ENCODE measurements around the gene MTHFD2L.

Gene MTHFD2L

DNA sequence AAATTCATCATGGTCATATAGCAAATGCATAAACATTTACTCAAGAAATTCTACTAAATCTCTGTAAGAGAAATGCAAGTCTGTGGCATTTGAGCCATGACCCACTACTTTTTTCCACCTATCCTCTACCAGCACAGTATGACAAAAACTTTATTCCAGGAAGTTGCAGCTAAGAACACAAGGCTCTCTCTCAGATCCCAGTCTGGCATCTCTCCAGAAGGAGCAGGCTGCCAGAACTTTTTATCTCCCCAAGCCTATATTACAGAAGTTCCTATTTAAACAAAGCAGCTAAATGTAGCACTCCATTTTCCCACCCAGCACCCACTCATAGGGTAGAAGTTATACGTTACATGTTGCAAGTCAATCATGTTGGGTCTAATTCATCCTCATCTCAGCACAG lies 101.0 kb downstream of the MTHFD2L start:
- no peak for DNase-seq

DNA sequence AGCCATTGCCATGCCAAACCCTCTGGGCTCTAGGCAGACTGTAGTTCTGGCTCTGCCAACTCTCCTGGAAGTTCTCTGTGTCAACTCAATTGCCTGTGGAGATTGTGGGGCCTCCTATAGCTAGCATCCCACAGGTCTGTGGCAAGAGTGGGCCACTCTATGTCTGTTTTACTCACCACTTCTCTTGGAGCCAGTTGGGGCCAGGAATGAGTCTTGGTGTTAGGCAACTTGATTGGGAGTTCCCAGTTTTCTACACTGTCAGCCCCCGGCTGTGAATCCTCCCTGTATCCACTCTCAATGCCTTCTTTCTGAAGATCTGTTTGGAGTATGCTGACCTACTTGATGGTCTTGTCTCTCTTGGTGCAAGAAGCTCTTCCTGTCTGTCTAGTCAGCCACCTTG lies 102.1 kb downstream of the MTHFD2L start:
- no peak for DNase-seq

DNA sequence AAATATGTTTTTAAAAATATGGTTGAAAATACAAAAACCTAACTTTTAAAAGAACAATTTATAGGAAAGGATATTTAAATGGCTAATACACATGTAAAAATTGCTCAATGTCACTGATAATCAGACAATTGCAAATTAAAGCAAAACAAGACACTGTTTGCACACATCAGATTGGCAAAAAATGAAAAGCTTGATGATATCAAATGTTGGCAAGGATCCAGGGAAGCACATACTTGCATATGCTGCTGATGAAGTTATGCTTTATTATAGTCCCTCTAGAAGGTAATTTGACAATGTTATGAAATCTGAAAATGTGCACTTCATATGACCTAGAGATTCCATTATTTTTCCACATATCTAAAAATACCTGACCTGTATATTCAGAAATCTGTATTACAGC lies 104.6 kb downstream of the MTHFD2L start:
- no peak for DNase-seq

DNA sequence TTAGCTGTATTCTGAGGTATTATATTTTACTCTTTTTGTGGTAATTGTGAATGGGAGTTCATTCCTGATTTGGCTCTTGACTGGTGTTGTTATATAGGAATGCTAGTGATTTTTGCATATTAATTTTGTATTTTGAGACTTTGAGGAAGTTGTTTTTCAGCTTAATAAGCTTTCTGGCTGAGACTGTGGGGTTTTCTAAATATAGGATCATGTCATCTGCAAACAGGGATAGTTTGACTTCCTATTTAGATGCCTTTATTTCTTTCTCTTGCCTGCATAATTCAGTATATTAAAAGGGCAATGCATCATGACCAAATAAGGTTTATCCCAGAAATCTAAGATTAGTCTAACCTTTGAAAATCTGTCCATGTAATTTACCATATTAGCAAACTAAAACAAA lies 105.6 kb downstream of the MTHFD2L start:
- DNase-seq = no peak

DNA sequence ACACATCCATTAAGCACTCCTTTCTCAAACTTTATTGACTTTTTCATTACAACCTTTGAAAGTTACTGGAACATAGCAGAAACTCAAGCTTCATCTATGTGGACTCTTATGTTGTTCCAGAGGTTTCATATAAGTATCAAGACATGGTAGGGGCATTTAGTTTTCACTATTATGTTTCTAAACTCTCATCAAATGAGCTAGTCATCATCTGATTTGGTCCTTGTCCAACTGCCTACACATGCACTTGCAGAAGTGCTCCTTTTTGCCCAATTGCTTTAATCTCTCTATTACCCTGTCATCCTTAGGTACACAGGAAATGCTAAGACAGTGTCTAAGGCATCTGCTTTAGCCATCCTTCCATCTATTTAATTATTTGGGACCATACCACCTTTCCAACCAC lies 108.2 kb downstream of the MTHFD2L start:
- no peak for DNase-seq

DNA sequence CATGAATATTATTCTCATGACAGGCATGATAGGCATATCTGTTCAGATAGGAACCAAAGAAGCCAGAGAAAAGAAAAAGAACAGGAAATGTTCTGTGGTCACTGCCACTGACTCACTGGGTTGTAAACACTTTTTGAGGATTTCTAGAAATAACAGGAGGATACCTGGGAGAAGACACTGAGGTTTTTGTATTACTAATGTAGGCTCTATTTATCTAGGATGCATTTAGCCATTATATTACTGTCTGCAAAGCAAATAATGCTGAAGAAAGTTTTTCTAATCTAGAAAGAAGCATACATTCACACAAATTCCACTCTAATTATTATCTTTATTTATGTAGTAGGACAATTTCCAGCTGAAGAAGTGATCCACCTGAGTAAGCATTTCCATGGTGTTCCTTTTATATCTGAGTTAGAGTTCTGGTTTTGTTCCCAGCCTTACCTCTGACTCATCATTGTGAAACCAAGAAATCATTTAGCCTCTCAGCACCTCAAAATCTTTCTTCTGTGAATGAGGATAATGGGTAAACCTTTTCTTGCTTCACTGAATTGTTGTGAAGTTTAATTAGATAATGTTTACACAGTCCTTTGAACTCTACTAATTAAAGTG lies 110.2 kb downstream of the MTHFD2L start:
- no peak for DNase-seq

DNA sequence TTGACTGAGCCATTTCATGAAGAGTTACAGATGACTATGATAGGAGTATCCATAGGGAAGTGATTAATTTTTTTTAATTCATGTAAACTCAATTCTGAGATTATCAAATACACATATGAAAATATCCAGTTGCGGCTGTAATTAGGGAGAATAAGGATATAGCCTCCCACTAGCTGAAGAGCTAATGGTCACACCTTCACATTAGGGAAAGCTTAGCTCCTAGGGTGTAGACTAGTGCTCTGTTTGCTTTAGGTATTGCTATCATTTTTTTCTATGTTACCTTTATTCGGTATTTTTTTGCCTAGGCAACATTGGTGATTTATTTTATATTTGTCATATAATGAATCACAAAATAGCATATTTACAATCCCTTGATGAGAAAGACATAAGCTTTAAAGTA lies 110.7 kb downstream of the MTHFD2L start:
- no peak for DNase-seq

DNA sequence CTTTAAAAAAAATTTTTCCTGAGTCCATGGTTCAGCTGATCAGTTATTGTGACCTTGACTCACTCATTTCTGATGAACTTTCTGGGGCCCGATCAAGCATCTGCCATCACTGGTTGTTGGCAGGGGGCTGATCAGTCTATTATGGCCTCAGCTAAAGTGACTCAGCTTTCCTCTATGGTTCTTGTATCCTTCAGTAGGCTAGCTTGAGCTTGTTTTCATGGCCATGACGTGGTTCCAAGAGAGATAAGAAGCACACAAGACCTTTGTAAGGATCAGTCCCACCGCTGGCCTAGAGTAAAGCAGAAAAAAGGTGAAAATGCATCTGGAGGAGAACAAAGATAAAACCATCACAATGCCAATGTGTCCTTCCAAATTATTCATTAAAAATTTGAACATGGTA lies 120.6 kb downstream of the MTHFD2L start:
- DNase-seq = no peak

DNA sequence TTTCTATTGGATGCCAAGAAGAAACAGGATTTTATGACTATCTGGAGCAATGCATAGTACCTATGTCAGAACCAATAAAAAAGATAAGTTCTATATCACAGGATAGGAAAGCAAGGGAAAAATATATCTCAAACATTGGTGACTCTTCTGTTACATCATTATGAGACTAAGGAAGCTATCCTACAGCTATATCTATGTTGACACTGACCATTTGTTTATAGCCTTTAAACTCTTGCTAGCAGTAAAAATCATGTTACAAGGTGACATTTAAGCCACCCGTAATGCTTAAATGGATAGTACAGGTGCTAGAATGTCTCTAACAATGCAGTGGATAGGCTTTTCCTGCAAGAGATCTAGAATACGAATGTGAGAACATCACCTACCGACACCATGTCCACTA lies 121.8 kb downstream of the MTHFD2L start:
- no peak for DNase-seq

DNA sequence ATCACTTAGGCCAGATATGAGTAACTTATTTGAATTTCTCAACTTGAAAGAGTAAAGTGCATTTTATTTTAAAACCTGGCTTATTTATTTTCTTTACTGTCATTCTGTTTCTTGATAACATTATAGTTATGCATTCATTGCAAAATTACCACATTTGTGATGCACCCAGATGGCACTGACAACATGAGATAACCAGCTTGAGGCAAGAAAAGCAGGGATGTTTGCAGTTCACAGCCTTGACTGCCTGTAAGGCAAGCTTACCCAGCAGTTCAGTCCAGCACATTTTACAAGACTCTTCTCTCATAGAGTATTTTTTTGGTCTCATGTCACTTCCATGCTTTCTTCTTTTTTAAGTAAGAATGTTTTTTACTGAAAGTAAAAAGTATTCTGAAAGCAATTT lies 125.0 kb downstream of the MTHFD2L start:
- DNase-seq = no peak

DNA sequence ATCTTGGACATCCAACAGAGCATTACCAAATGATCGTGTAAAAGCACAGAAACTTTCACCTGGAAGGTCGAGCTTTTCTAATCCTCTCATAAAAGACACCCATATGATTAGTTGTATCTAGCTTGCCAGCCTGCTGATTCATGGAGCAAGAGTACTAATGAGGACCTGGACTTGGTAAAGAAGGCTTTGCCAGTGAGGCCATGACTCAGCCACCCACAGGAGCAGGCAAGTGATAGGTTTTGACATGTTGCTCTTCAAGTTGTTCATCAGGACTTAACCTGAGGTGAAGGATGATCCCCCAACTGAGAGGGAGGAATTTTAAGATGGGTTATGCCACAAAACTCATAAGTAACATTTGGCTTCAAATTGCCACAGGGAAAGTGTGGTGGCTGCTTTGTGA lies 125.7 kb downstream of the MTHFD2L start:
- DNase-seq = no peak

DNA sequence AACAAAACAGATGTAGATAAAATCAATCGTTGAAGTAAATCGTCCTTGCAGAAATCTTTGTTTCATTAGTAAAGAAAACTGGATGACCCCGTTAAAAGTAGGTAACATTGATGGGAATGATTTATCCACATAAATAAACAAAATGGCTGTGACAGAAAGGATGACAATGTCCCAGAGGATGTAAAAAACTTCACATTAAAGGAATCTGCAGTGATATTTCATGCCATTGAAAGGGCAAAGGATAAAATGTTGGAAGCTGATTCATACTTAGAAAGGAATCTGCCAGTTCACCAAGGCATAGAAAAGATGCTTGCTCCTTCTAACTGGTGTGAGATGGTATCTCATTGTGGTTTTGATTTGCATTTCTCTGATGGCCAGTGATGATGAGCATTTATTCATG lies 126.1 kb downstream of the MTHFD2L start:
- no peak for DNase-seq

DNA sequence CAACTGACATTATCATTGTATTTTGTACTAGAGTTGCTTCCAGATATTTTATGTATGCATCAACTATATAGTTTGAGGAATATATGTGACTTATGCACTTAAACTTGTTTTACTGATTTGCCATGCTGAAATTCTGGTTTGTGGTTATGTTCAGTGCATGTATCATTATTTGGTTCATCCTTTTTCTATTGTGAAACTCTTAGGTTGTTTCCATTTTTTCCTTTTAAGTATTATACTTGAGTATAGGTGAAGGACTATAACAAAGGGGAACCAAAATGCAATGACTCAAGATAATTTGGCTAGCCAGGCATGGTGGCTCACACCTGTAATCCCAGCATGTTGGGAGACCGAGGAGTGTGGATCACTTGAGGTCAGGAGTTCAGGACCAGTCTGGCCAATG lies 129.2 kb downstream of the MTHFD2L start:
- DNase-seq = no peak

DNA sequence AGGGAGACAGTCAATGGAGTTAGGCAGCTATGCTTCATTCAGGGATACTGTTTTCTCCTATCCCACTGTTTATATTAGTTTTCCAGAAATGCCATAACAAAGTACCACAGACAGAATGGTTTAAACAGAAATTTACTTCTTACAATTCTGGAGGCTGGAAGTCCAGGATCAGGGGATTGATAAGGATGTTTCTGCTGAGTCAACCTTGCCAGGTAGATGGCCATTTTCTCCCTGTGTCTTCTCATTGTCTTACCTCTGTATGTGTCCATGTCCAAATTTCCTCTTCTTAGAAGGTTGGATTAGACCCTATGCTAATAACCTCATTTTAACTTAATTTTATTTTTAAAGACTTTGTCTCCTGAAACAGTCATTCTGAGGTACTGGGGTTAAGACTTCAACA lies 129.9 kb downstream of the MTHFD2L start:
- DNase-seq = no peak

DNA sequence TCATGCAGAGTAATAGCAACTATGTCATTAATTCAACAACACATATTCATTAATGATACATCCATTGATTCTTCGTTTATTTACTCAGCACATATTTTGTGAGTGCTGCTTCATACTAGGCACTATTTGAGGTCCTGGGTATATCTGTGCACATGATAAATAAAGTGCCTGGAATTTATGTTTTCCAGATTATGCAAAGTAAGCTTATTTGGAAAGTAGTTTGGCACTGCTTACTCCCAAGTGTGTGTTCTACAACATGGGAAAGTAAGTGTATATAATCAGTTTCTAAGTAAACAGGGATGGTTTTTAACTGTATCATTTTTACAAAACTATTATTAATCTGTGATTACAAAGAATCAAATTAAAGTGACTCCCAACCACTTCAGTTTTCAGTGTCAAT lies 133.6 kb downstream of the MTHFD2L start:
- DNase-seq = no peak

DNA sequence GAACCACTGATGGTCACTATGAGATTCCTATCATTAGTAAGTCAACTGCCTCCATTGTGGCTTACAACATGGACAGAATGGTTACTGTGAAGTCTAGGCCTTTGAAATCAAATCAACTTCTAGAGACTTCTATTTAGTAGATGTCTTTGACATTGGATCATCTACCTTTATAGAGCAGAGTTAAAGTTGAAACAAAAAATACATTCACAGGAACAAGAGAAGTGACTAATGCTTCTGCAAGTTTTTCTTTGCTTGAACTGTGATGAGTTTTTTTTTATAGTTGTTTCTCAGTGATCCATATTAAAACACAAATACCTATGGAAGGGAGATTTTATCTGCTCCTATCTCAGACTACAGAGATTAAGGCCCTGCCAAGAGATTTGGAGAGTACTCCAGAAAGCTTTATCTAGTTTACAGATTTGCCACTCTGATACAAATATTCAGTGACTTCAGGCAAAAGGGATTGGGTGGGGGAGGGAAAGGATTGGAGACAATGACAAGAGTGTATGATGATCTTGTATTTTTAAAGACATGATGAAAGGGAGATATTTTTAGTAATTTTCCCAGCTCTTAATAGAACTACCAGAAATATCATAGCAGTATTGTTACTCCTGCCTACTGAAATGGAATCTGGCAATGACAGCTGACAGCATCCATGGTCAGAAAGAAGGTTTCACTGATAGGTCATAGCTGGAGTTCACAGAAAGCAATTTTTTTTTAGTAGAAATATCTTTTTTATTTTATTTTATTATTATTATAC lies 134.4 kb downstream of the MTHFD2L start:
- no peak for DNase-seq

DNA sequence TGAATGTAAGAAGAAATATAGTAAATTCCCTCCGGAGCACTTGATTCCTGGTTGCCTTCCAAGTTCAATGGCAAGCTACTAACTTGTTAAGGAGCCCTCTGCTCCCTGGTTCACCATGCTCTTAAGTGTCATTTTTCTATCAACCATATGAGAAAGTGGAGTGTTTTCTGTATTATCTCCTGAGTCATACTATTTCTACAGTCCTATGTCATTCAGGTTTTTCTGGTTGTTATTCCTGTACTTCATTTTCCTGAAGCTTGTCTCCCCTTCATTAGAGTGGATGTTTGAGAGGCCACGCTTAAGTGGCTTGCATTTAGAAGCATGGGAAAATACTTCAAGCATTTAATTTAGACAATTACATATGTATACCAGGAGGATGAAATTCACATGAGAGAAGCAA lies 135.6 kb downstream of the MTHFD2L start:
- DNase-seq = no peak

DNA sequence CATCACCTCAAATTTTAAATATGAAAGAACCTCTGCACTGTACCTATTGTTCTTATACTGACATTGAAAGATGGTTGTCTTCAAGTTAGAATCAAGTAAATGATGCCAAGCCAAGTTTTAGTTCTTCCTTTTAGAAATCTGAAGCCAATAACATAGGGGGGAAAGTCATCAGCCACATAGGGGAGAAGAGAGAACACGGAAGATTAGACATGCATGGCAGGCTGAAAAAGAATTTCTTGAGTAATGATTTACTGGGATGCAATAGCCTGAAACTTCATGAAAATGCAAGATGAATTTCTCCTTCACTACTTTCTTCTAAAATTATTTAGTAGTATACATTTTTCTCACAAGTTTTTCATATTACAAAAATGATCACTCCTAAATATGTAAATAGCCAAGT lies 136.8 kb downstream of the MTHFD2L start:
- no peak for DNase-seq

DNA sequence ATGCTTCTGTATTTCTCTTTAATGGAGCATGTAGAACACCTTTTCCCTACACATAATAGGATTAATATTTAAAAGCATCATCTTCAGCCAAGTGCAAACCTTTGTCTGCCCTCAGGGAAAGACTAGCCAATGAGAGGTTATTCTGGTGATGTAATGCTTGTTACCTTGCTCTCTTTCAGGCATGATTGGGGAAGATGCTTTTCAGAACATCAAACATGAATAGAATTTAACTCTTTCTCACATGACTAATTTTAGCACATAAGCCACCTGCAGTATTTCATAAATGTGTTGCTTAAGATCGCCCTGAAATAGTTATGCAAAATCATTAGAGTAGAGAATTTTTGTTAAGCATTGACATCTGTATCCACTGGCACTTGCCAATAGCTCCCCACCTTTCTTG lies 139.6 kb downstream of the MTHFD2L start:
- DNase-seq = no peak

DNA sequence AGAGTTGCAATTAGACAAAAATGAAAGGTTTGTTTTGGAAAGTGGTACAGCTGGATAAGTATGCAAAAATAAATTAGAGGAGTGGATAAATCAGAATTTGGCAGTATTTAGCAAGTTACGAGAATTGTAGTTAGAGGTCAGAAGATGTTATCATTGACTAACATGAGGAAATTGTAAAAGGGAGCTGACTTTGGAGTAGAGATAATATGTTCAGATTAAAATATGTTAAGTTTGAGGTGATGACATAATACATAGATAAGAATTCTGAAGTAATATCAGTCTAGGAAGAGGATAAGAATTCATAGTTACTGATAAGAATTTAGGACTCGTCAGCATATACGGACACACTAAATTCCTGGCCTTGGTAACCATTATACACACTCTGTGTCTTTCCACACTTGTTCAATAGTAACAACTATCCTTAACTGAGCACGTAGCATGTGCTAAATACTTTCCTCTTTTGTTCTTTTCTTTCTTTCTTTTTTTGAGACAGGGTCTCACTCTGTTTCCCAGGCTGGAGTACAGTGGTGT lies 146.2 kb downstream of the MTHFD2L start:
- DNase-seq = no peak

DNA sequence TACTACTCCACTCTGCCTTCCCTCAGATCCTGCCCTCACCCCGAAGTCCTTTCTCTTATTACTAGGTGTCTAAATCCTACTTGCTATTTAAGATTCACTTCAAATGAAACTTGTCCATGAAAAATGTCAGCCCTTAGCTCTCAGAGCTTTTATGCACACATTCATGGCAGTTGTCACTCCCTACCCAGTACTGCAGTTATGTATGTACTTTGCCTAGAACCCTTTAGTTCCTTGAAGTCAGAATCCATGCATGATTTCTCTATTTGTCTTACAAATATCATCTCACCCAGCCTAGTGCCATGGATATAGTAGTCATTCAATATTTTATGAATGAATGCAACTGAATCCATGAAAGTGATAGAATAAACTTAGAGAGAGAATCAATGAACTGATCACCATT lies 147.1 kb downstream of the MTHFD2L start:
- no peak for DNase-seq

DNA sequence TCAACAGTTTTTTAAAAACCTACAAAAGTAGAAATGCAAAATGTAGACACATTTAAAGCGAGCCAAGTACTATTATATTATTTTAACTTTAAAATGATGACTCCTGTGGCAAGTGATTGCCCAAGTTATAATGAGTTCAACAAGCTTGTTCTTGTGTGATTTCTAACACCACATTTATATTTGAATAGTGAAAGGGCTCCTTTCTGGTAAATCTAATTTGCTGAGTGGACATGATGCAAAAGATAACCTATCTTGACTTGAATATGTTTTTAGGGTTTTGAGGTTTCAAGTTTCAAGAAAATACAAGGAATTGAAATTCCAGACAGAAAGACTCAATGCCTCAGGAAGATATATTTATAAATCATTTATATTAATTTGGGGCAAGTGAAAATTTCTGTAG lies 149.3 kb downstream of the MTHFD2L start:
- no peak for DNase-seq

DNA sequence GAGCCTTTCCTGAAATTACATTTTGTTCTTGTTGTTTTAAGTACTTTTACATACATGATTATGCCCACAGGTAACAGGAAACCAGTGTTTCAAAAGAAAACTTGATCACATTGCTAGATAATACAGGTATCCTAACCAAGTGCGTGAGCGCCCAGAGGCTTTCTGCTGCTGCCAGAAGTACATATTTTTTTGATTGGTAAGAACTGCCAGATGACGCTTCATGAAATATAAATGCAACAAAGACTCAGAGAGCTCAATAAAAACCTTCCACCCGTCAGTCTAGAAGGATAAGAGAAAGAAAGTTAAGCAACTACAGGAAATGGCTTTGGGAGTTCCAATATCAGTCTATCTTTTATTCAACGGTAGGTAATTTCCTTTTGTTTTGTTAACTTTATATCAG lies 150.3 kb downstream of the MTHFD2L start, which contains the start of gene EPGN:
EPGN (plus strand) TSS at position 256 of the 400 bp plus-strand sequence; CDS start at position 320, 64 bp downstream.
- DNase-seq = no peak

DNA sequence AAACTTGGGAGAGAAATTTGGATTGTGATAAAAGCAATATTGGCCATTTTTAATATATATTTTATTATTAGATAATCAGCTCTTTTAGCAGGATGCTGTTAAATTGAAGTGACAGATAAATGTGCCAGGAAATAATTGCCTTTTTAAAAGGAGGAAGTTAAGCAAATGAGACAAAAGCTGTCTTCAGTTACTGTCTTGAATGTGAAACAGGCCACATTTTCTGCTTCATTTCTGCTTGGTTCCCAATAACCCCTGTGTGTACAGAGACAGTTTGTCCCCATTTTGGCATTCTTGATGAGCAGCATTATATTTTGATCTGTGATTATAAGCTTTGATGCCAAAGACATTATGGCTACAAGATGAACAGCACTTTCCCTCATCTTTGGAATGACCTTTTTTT lies 151.3 kb downstream of the MTHFD2L start:
- no peak for DNase-seq
